ENCODE results near the gene MUC22.
A peak's percentile ranks its signal among the peaks of the same experiment; 100 is the strongest.

The MUC22 gene

GRCh38 chr6:31008165-31008564 lies 2.1 kb upstream of the MUC22 start:
- H2AK5ac ChIP-seq (ENCODE audit: low read depth, low read length) = no peak overlapping the region
- no peak overlapping the region for H2AFZ ChIP-seq (ENCODE audit: low read length)
- H3K4me1 ChIP-seq (ENCODE audit: control insufficient read depth in 2 of 2, insufficient read depth in 1 of 2, low read depth in 1 of 2, low read length in 2 of 2) = no peaks in the 10 kb centered on the region
- no peaks in the 10 kb centered on the region for H3K36me3 ChIP-seq (replicated peaks in 1 of 2; ENCODE audit: control insufficient read depth in 2 of 2, insufficient read depth in 2 of 2, low read length in 2 of 2)
- H3K18ac ChIP-seq (ENCODE audit: low read length) = no peak overlapping the region
- no peak overlapping the region for H2BK5ac ChIP-seq (ENCODE audit: low read length)
- DNase-seq (ENCODE audit: low spot score) = no peak
- no CpG with 5 or more reads among the region's 4 CpGs for WGBS, 2 donors (ENCODE audit: extremely low coverage in 2 of 2, insufficient read length in 2 of 2, insufficient replicate concordance in 1 of 2)
- no peak overlapping the region for H3K4ac ChIP-seq (ENCODE audit: low read length)
- no peak overlapping the region for H3K9ac ChIP-seq (ENCODE audit: low read depth, low read length, poor library complexity)
- peaks cover 0 to 2% (median 0%) of the 10 kb centered on the region in 3 experiments for H3K27me3 ChIP-seq (ENCODE audit: control insufficient read depth in 3 of 3, insufficient read depth in 3 of 3, low read depth in 1 of 3, low read length in 3 of 3)
- no peak overlapping the region for H2BK15ac ChIP-seq (ENCODE audit: low read length)
- H3K27ac ChIP-seq (replicated peaks; ENCODE audit: low read length) = no peak overlapping the region
- H3K79me1 ChIP-seq (ENCODE audit: low read depth, low read length) = peaks cover 2% of the 10 kb centered on the region
- H3K14ac ChIP-seq (ENCODE audit: low read length) = no peak overlapping the region
- no peak overlapping the region for H2BK120ac ChIP-seq (ENCODE audit: low read depth, low read length)
- no peak overlapping the region for H2BK12ac ChIP-seq (ENCODE audit: low read length)
- no peak overlapping the region for H3K4me3 ChIP-seq (ENCODE audit: low read length in 2 of 2)
- H4K8ac ChIP-seq (ENCODE audit: low read depth, low read length) = no peak overlapping the region
- H3K23ac ChIP-seq (ENCODE audit: low read depth, low read length, poor library complexity) = no peak overlapping the region
- no peak overlapping the region for H3K4me2 ChIP-seq (ENCODE audit: insufficient read depth, low read length, poor library complexity, severe bottlenecking)
- no peaks in the 10 kb centered on the region for H3K9me3 ChIP-seq (replicated peaks in 1 of 2; ENCODE audit: control insufficient read depth in 2 of 2, insufficient read depth in 1 of 2, low read depth in 1 of 2, low read length in 2 of 2)
- H4K91ac ChIP-seq (ENCODE audit: low read depth, low read length, poor library complexity) = no peak overlapping the region

GRCh38 chr6:31009731-31010130 lies 543 bp upstream of the MUC22 start:
- Histone ChIP-seq H3K4me3 (ENCODE audit: low read length in 2 of 2) (no peak overlapping the region), H2AK5ac (ENCODE audit: low read depth, low read length) (no peak overlapping the region), H3K27ac (replicated peaks; ENCODE audit: low read length) (no peak overlapping the region), H3K4ac (ENCODE audit: low read length) (no peak overlapping the region), H3K9me3 (replicated peaks in 1 of 2; ENCODE audit: control insufficient read depth in 2 of 2, insufficient read depth in 1 of 2, low read depth in 1 of 2, low read length in 2 of 2) (no peaks in the 10 kb centered on the region), H4K8ac (ENCODE audit: low read depth, low read length) (no peak overlapping the region), H3K36me3 (replicated peaks in 1 of 2; ENCODE audit: control insufficient read depth in 2 of 2, insufficient read depth in 2 of 2, low read length in 2 of 2) (no peaks in the 10 kb centered on the region), H3K23ac (ENCODE audit: low read depth, low read length, poor library complexity) (no peak overlapping the region), H3K79me1 (ENCODE audit: low read depth, low read length) (peaks cover 2% of the 10 kb centered on the region), H2BK120ac (ENCODE audit: low read depth, low read length) (no peak overlapping the region), H2BK12ac (ENCODE audit: low read length) (no peak overlapping the region), H3K27me3 (ENCODE audit: control insufficient read depth in 3 of 3, insufficient read depth in 3 of 3, low read depth in 1 of 3, low read length in 3 of 3) (no peaks in the 10 kb centered on the region), H2BK5ac (ENCODE audit: low read length) (no peak overlapping the region), H3K4me1 (ENCODE audit: control insufficient read depth in 2 of 2, insufficient read depth in 1 of 2, low read depth in 1 of 2, low read length in 2 of 2) (no peaks in the 10 kb centered on the region), H3K4me2 (ENCODE audit: insufficient read depth, low read length, poor library complexity, severe bottlenecking) (no peak overlapping the region), H3K14ac (ENCODE audit: low read length) (no peak overlapping the region), H2AFZ (ENCODE audit: low read length) (no peak overlapping the region), H2BK15ac (ENCODE audit: low read length) (no peak overlapping the region), H3K18ac (ENCODE audit: low read length) (no peak overlapping the region), H3K9ac (ENCODE audit: low read depth, low read length, poor library complexity) (no peak overlapping the region), H4K91ac (ENCODE audit: low read depth, low read length, poor library complexity) (no peak overlapping the region)
- DNase-seq (ENCODE audit: low spot score) = no peak
- no CpG with 5 or more reads among the region's 7 CpGs for WGBS, 2 donors (ENCODE audit: extremely low coverage in 2 of 2, insufficient read length in 2 of 2, insufficient replicate concordance in 1 of 2)

- Histone ChIP-seq H3K4me3 (ENCODE audit: low read length in 2 of 2) (no peak overlapping the region), H3K9ac (ENCODE audit: low read depth, low read length, poor library complexity) (no peak overlapping the region), H3K4me2 (ENCODE audit: insufficient read depth, low read length, poor library complexity, severe bottlenecking) (no peak overlapping the region), H3K79me1 (ENCODE audit: low read depth, low read length) (peaks cover 2% of the 10 kb centered on the region), H2BK120ac (ENCODE audit: low read depth, low read length) (no peak overlapping the region), H3K36me3 (replicated peaks in 1 of 2; ENCODE audit: control insufficient read depth in 2 of 2, insufficient read depth in 2 of 2, low read length in 2 of 2) (no peaks in the 10 kb centered on the region), H4K91ac (ENCODE audit: low read depth, low read length, poor library complexity) (no peak overlapping the region), H2BK5ac (ENCODE audit: low read length) (no peak overlapping the region), H3K9me3 (replicated peaks in 1 of 2; ENCODE audit: control insufficient read depth in 2 of 2, insufficient read depth in 1 of 2, low read depth in 1 of 2, low read length in 2 of 2) (no peaks in the 10 kb centered on the region), H3K27me3 (ENCODE audit: control insufficient read depth in 3 of 3, insufficient read depth in 3 of 3, low read depth in 1 of 3, low read length in 3 of 3) (no peaks in the 10 kb centered on the region), H4K8ac (ENCODE audit: low read depth, low read length) (no peak overlapping the region), H3K4ac (ENCODE audit: low read length) (no peak overlapping the region), H3K18ac (ENCODE audit: low read length) (no peak overlapping the region), H3K23ac (ENCODE audit: low read depth, low read length, poor library complexity) (no peak overlapping the region), H2AK5ac (ENCODE audit: low read depth, low read length) (no peak overlapping the region), H3K4me1 (ENCODE audit: control insufficient read depth in 2 of 2, insufficient read depth in 1 of 2, low read depth in 1 of 2, low read length in 2 of 2) (no peaks in the 10 kb centered on the region), H3K27ac (replicated peaks; ENCODE audit: low read length) (no peak overlapping the region), H3K14ac (ENCODE audit: low read length) (no peak overlapping the region), H2BK12ac (ENCODE audit: low read length) (no peak overlapping the region), H2BK15ac (ENCODE audit: low read length) (no peak overlapping the region), H2AFZ (ENCODE audit: low read length) (no peak overlapping the region)
- DNase-seq (ENCODE audit: low spot score) = no peak
- no CpG with 5 or more reads among the region's 6 CpGs for WGBS, 2 donors (ENCODE audit: extremely low coverage in 2 of 2, insufficient read length in 2 of 2, insufficient replicate concordance in 1 of 2)
Observed at GRCh38 chr6:31011153-31011552, 879 bp downstream of the MUC22 start.

- no peak overlapping the region for H3K4me2 ChIP-seq (ENCODE audit: insufficient read depth, low read length, poor library complexity, severe bottlenecking)
- no peak overlapping the region for H2AFZ ChIP-seq (ENCODE audit: low read length)
- no peak overlapping the region for H3K4me3 ChIP-seq (ENCODE audit: low read length in 2 of 2)
- no peaks in the 10 kb centered on the region for H3K9me3 ChIP-seq (replicated peaks in 1 of 2; ENCODE audit: control insufficient read depth in 2 of 2, insufficient read depth in 1 of 2, low read depth in 1 of 2, low read length in 2 of 2)
- H3K14ac ChIP-seq (ENCODE audit: low read length) = no peak overlapping the region
- no peak overlapping the region for H3K9ac ChIP-seq (ENCODE audit: low read depth, low read length, poor library complexity)
- H2AK5ac ChIP-seq (ENCODE audit: low read depth, low read length) = no peak overlapping the region
- H3K4me1 ChIP-seq (ENCODE audit: control insufficient read depth in 2 of 2, insufficient read depth in 1 of 2, low read depth in 1 of 2, low read length in 2 of 2) = no peaks in the 10 kb centered on the region
- no CpG with 5 or more reads among the region's 36 CpGs for WGBS, 2 donors (ENCODE audit: extremely low coverage in 2 of 2, insufficient read length in 2 of 2, insufficient replicate concordance in 1 of 2)
- H2BK5ac ChIP-seq (ENCODE audit: low read length) = peak overlapping the region; percentile 13
- no peak overlapping the region for H3K27ac ChIP-seq (replicated peaks; ENCODE audit: low read length)
- no peaks in the 10 kb centered on the region for H3K79me1 ChIP-seq (ENCODE audit: low read depth, low read length)
- no peak overlapping the region for H2BK12ac ChIP-seq (ENCODE audit: low read length)
- H3K36me3 ChIP-seq (replicated peaks in 1 of 2; ENCODE audit: control insufficient read depth in 2 of 2, insufficient read depth in 2 of 2, low read length in 2 of 2) = no peaks in the 10 kb centered on the region
- no peak overlapping the region for H2BK15ac ChIP-seq (ENCODE audit: low read length)
- no peak overlapping the region for H4K8ac ChIP-seq (ENCODE audit: low read depth, low read length)
- no peak overlapping the region for H4K91ac ChIP-seq (ENCODE audit: low read depth, low read length, poor library complexity)
- peak overlapping the region; percentile 35 for H3K23ac ChIP-seq (ENCODE audit: low read depth, low read length, poor library complexity)
- no peak overlapping the region for H3K4ac ChIP-seq (ENCODE audit: low read length)
- H3K27me3 ChIP-seq (ENCODE audit: control insufficient read depth in 3 of 3, insufficient read depth in 3 of 3, low read depth in 1 of 3, low read length in 3 of 3) = no peaks in the 10 kb centered on the region
- H3K18ac ChIP-seq (ENCODE audit: low read length) = peak overlapping the region; percentile 22
- no peak overlapping the region for H2BK120ac ChIP-seq (ENCODE audit: low read depth, low read length)
- DNase-seq (ENCODE audit: low spot score) = no peak
Observed at GRCh38 chr6:31016659-31017299, 6.5 kb downstream of the MUC22 start.
